Forelimb muscle (tissue), 1 donor: ENCODE results near the gene ENKD1. TPM values are rescaled to one million over a fixed set of nuclear protein-coding genes. Genes with fewer than 3 reads are reported as not detected.

Source experiments
- DNase-seq: peaks from one replicate; pipeline ENCODE4 v3.0.0-alpha.2; 2013; ENCODE audit warnings: low read depth
- polyA plus RNA-seq: library from polyadenylated mRNA; unstranded; fragments of 120-200 nt; gene quantifications from one replicate; pipeline ENCODE4 v1.2.1, GENCODE V29; 2013; ENCODE audit not compliant: insufficient read length

The ENKD1 gene
- polyA plus RNA-seq, 1 donor, result 7.6 TPM

- no peak for DNase-seq
Observed at GRCh38 chr16:67651039-67651438, 15.5 kb downstream of the ENKD1 start.

- DNase-seq, result no peak
Observed at GRCh38 chr16:67650023-67650422, 16.5 kb downstream of the ENKD1 start.

- no peak for DNase-seq
Observed at GRCh38 chr16:67649494-67649931, 17.0 kb downstream of the ENKD1 start.

GRCh38 chr16:67648764-67649407 is 17.7 kb downstream of the ENKD1 start:
- DNase-seq, result no peak

- no peak for DNase-seq
Observed at GRCh38 chr16:67648088-67648763, 18.3 kb downstream of the ENKD1 start.

- no peak for DNase-seq
Observed at GRCh38 chr16:67647681-67648080, 18.9 kb downstream of the ENKD1 start.

GRCh38 chr16:67647111-67647651 is 19.4 kb downstream of the ENKD1 start:
- DNase-seq, result no peak

- DNase-seq, result no peak
Observed at GRCh38 chr16:67645397-67646121, 21.0 kb downstream of the ENKD1 start.

- DNase-seq, result no peak
Observed at GRCh38 chr16:67644038-67644437, 22.5 kb downstream of the ENKD1 start.

- DNase-seq, result no peak
Observed at GRCh38 chr16:67641779-67642708, 24.5 kb downstream of the ENKD1 start.

GRCh38 chr16:67637625-67638024 is 28.9 kb downstream of the ENKD1 start:
- DNase-seq, result no peak

GRCh38 chr16:67636713-67637112 is 29.8 kb downstream of the ENKD1 start:
- no peak for DNase-seq

- DNase-seq, result no peak
Observed at GRCh38 chr16:67632415-67633172, 34.0 kb downstream of the ENKD1 start.

- no peak for DNase-seq
Observed at GRCh38 chr16:67628216-67628615, 38.3 kb downstream of the ENKD1 start.

GRCh38 chr16:67613808-67614207 is 52.7 kb downstream of the ENKD1 start:
- no peak for DNase-seq

Other genes with a start within 250 kb of the ENKD1 start
- 11.1 TPM for gene HSD11B2, start 235.6 kb downstream of the ENKD1 start, polyA plus RNA-seq
- gene ATP6V0D1, start 185.6 kb downstream of the ENKD1 start, polyA plus RNA-seq, result 61.4 TPM
- gene AGRP, start 183.2 kb downstream of the ENKD1 start, polyA plus RNA-seq, result not detected
- 46.5 TPM for gene RIPOR1, start 137.9 kb downstream of the ENKD1 start, polyA plus RNA-seq
- gene CTCF, start 104.2 kb downstream of the ENKD1 start, polyA plus RNA-seq, result 35.8 TPM
- 0.24 TPM for gene CARMIL2, start 21.6 kb downstream of the ENKD1 start, polyA plus RNA-seq
- 14.3 TPM for gene ACD, start 6.5 kb downstream of the ENKD1 start, polyA plus RNA-seq
- 1.0 TPM for gene PARD6A, start 5.8 kb downstream of the ENKD1 start, polyA plus RNA-seq
- 2.4 TPM for gene C16orf86, start 64 bp upstream of the ENKD1 start, polyA plus RNA-seq
- 13.5 TPM for gene GFOD2, start 52.6 kb upstream of the ENKD1 start, polyA plus RNA-seq
- gene RANBP10, start 139.8 kb upstream of the ENKD1 start, polyA plus RNA-seq, result 23.6 TPM
- gene TSNAXIP1, start 140.1 kb upstream of the ENKD1 start, polyA plus RNA-seq, result 1.4 TPM
- gene THAP11, start 175.6 kb upstream of the ENKD1 start, polyA plus RNA-seq, result 24.7 TPM
- gene NUTF2, start 180.2 kb upstream of the ENKD1 start, polyA plus RNA-seq, result 120 TPM
- gene CENPT, start 180.9 kb upstream of the ENKD1 start, polyA plus RNA-seq, result 32.1 TPM
- gene EDC4, start 206.3 kb upstream of the ENKD1 start, polyA plus RNA-seq, result 107 TPM
- gene NRN1L, start 218.1 kb upstream of the ENKD1 start, polyA plus RNA-seq, result 1.1 TPM
- gene PSKH1, start 226.5 kb upstream of the ENKD1 start, polyA plus RNA-seq, result 21.0 TPM